Left ventricle myocardium inferior (tissue), 1 donor: ENCODE measurements around the gene BCL11B. TPM values are rescaled to one million over a fixed set of nuclear protein-coding genes. Genes with fewer than 3 reads are reported as not detected.
A peak's percentile ranks its signal among the peaks of the same experiment; 100 is the strongest.

Experiments used
- DNase-seq: peaks from one replicate; pipeline ENCODE4 v3.0.0-alpha.2; 2020
- H3K27ac ChIP-seq: fragments of 200-600 bp; replicated peaks from 2 replicates; pipeline ENCODE4 v1.8.0; 2021
- H3K27me3 ChIP-seq: fragments of 200-600 bp; 2 replicates; pipeline ENCODE4 v1.8.0; 2021; ENCODE audit warnings: low read depth
- H3K36me3 ChIP-seq: fragments of 200-600 bp; 2 replicates; pipeline ENCODE4 v1.8.0; 2021
- H3K4me1 ChIP-seq: fragments of 200-600 bp; 2 replicates; pipeline ENCODE4 v1.8.0; 2021
- H3K4me3 ChIP-seq: fragments of 200-600 bp; 2 replicates; pipeline ENCODE4 v1.8.0; 2021; ENCODE audit warnings: mild to moderate bottlenecking, moderate library complexity
- H3K9me3 ChIP-seq: fragments of 200-600 bp; replicated peaks from 2 replicates; pipeline ENCODE4 v1.8.0; 2021
- CTCF ChIP-seq: fragments of 200-600 bp; IDR thresholded peaks from 2 replicates; pipeline ENCODE4 v1.8.0; 2021; ENCODE audit warnings: antibody characterized with exemption, mild to moderate bottlenecking, borderline replicate concordance
- intact Hi-C: fragments of 100-400 bp; cut with micrococcal nuclease; formaldehyde crosslinking; loops from one replicate; pipeline ENCODE4 v1.11.0; 2022
- total RNA-seq: library from RNA; stranded (reverse); fragmentation: NEBNext Ultra II Directional; extraction: Animal tissue kit (Norgen Biotek cat#: 25700); gene quantifications from one replicate; pipeline ENCODE4 v1.2.1, GENCODE V29; 2021
- donor health status: DM: no; HTN: yes; CAD: no; lungs with severe emphysema.

The BCL11B gene
- total RNA-seq, 1 donor from 2014 or later: 0.11 TPM

- peak; percentile 26 for DNase-seq
- Histone ChIP-seq H3K4me1 (no peaks in the 10 kb centered on the region), H3K4me3 (no peak overlapping the region), H3K27me3 (peaks cover 53% of the 10 kb centered on the region), H3K36me3 (no peaks in the 10 kb centered on the region), H3K9me3 (no peaks in the 10 kb centered on the region), H3K27ac (no peak overlapping the region)
- intact Hi-C loops: no loop called here
- no peak for TF ChIP-seq CTCF
These were observed 138.1 kb downstream of the BCL11B start for GRCh38 chr14:99133636-99134515.

DNA sequence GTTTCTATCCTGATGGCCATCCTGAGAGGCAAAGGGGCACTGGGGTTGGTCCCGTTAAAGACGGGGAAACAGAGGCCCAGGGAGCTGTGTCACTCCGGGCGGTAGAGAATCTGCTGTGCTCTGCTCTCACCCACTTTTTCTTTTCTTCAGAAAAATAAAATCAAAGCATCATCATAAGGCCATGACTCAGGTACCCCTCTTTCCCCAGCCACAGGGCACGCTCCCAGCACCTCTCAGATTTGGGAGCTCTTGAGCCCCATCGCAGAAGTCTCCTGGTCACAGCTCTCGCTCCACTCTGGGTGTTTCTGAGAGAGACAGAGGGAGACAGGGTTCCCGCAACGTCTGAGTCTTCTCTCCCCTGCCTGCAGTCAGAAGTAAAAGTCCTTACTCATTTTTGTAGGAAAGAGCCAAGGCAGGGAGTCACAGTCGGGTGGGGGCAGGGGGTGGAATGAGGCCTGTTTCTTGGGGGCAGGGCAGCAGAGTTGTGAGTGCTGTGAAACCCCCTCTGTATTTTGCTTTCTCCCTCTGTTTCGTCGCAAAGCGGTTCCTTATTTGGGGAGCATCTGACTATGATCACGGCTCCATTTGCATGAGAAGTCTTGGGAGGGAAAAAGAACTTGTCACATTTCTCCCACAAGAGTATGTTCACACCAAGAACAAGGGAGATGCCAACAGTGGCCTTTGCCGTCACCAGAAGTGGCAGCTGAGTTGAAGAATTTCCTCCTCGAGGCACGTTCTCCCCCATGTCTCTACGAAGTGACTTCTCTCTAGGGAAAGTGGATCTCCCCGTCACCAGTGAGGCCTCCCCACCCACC lies 139.0 kb downstream of the BCL11B start:
- no peak overlapping the region for H3K4me3 ChIP-seq
- H3K36me3 ChIP-seq: no peaks in the 10 kb centered on the region
- TF ChIP-seq CTCF: no peak
- no peaks in the 10 kb centered on the region for H3K9me3 ChIP-seq
- intact Hi-C loops: no loop called here
- H3K27me3 ChIP-seq: peaks cover 50% of the 10 kb centered on the region
- H3K4me1 ChIP-seq: no peaks in the 10 kb centered on the region
- no peak overlapping the region for H3K27ac ChIP-seq
- DNase-seq: no peak

- H3K4me1 ChIP-seq: no peaks in the 10 kb centered on the region
- H3K4me3 ChIP-seq: no peak overlapping the region
- no peak for TF ChIP-seq CTCF
- H3K27me3 ChIP-seq: peaks cover 53% of the 10 kb centered on the region
- H3K9me3 ChIP-seq: no peaks in the 10 kb centered on the region
- DNase-seq: no peak
- intact Hi-C loops: no loop called here
- H3K36me3 ChIP-seq: no peaks in the 10 kb centered on the region
- H3K27ac ChIP-seq: no peak overlapping the region
These were observed 140.2 kb downstream of the BCL11B start for GRCh38 chr14:99131632-99132271.

- Histone ChIP-seq H3K27me3 (peaks cover 50% of the 10 kb centered on the region), H3K4me3 (no peak overlapping the region), H3K4me1 (no peaks in the 10 kb centered on the region), H3K36me3 (no peaks in the 10 kb centered on the region), H3K27ac (no peak overlapping the region), H3K9me3 (no peaks in the 10 kb centered on the region)
- TF ChIP-seq CTCF: no peak
- DNase-seq: no peak
- intact Hi-C loops: no loop called here
These were observed 142.0 kb downstream of the BCL11B start for GRCh38 chr14:99129998-99130397.

GRCh38 chr14:99129211-99129696 lies 142.7 kb downstream of the BCL11B start:
- no peak for DNase-seq
- peaks cover 56% of the 10 kb centered on the region for H3K27me3 ChIP-seq
- H3K27ac ChIP-seq: no peak overlapping the region
- no peaks in the 10 kb centered on the region for H3K4me1 ChIP-seq
- no peak for TF ChIP-seq CTCF
- no peaks in the 10 kb centered on the region for H3K9me3 ChIP-seq
- intact Hi-C loops: no loop called here
- H3K4me3 ChIP-seq: no peak overlapping the region
- no peaks in the 10 kb centered on the region for H3K36me3 ChIP-seq
